Tibial nerve (tissue), 4 donors: Measurements from ENCODE around the gene GPRIN2. TPM values are rescaled to one million over a fixed set of nuclear protein-coding genes. Genes with fewer than 3 reads are reported as not detected.
A peak's percentile ranks its signal among the peaks of the same experiment; 100 is the strongest.
"Not testable (repeated sequence)": the region's sequence is repeated elsewhere in the genome, so short reads cannot be mapped to it uniquely, and the experiment has no call there.

Source experiments
- DNase-seq, 2 donors: peaks; one replicate each; pipeline ENCODE4 v3.0.0-alpha.2; 2019; ENCODE audit warnings: low spot score in 2 of 2
- H3K27ac ChIP-seq, 4 donors: fragments of 200-600 bp; sonication (generic) in 3 of 4; one replicate each; pipeline ENCODE4 v1.5.1; 2017 to 2019; ENCODE audit warnings: mild to moderate bottlenecking in 1 of 4
- H3K27me3 ChIP-seq, 2 donors: fragments of 200-600 bp; sonication (generic) in 1 of 2; one replicate each; pipeline versions ENCODE4 v1.5.1 to v1.6.0; 2017 to 2019
- H3K36me3 ChIP-seq, 3 donors: fragments of 200-600 bp; sonication (generic); one replicate each; pipeline ENCODE4 v1.5.1; 2018 to 2019
- H3K4me1 ChIP-seq, 4 donors: fragments of 200-600 bp; sonication (generic) in 3 of 4; one replicate each; pipeline ENCODE4 v1.5.1; 2017 to 2019
- H3K4me3 ChIP-seq, 4 donors: fragments of 200-600 bp; sonication (generic) in 3 of 4; one replicate each; pipeline ENCODE4 v1.5.1; 2017 to 2019; ENCODE audit warnings: mild to moderate bottlenecking in 1 of 4, moderate library complexity in 1 of 4
- H3K9me3 ChIP-seq, 4 donors: fragments of 200-600 bp; sonication (generic) in 3 of 4; one replicate each; pipeline ENCODE4 v1.5.1; 2017 to 2019
- EP300 ChIP-seq, 2 donors: sonication (generic); formaldehyde crosslinking; IDR thresholded peaks; one replicate each; pipeline ENCODE4 v1.6.1; 2017; ENCODE audit warnings: antibody characterized with exemption in 2 of 2, mild to moderate bottlenecking in 1 of 2
- POLR2A ChIP-seq, 2 donors: fragments of 450-650 bp; IDR thresholded peaks; one replicate each; pipeline ENCODE4 v1.6.1; 2017; ENCODE audit warnings: antibody characterized with exemption in 2 of 2, mild to moderate bottlenecking in 2 of 2, moderate library complexity in 2 of 2
- WGBS, 2 donors: methylation state at CpG; one replicate each; pipeline ENCODE4 v1.1.5; 2018; 5-methylcytosine and 5-hydroxymethylcytosine counted together
- total RNA-seq, 4 donors: library from RNA; depleted of rRNA; stranded (reverse); fragments of >200 nt; gene quantifications; one replicate each; pipeline ENCODE4 v1.1.0, GENCODE V29; 2016
- TF ChIP-seq, protein P1 (sequence below), 5 experiments: fragments of 200-600 bp in 3 of 5; fragments of 450-650 bp in 2 of 5; sonication (generic) in 3 of 5; IDR thresholded peaks; one replicate each; pipeline ENCODE4 v1.5.1; 2016 to 2019; ENCODE audit warnings: antibody characterized with exemption in 5 of 5, mild to moderate bottlenecking in 3 of 5, moderate library complexity in 2 of 5

GPRIN2 gene
- total RNA-seq, 4 donors from 2014 or later = 0.98 to 2.8 (median 2.3) TPM

- H3K9me3 ChIP-seq = no peaks in the 10 kb centered on the region
- no peak overlapping the region for H3K27ac ChIP-seq
- H3K4me1 ChIP-seq = no peaks in the 10 kb centered on the region
- H3K4me3 ChIP-seq = no peak overlapping the region
- H3K27me3 ChIP-seq = no peaks in the 10 kb centered on the region
- TF ChIP-seq POLR2A (IDR thresholded peaks at IDR 0.05) (no peak), EP300 (IDR thresholded peaks at IDR 0.05) (no peak)
- TF ChIP-seq, protein P1, sequence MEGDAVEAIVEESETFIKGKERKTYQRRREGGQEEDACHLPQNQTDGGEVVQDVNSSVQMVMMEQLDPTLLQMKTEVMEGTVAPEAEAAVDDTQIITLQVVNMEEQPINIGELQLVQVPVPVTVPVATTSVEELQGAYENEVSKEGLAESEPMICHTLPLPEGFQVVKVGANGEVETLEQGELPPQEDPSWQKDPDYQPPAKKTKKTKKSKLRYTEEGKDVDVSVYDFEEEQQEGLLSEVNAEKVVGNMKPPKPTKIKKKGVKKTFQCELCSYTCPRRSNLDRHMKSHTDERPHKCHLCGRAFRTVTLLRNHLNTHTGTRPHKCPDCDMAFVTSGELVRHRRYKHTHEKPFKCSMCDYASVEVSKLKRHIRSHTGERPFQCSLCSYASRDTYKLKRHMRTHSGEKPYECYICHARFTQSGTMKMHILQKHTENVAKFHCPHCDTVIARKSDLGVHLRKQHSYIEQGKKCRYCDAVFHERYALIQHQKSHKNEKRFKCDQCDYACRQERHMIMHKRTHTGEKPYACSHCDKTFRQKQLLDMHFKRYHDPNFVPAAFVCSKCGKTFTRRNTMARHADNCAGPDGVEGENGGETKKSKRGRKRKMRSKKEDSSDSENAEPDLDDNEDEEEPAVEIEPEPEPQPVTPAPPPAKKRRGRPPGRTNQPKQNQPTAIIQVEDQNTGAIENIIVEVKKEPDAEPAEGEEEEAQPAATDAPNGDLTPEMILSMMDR (IDR thresholded peaks at IDR 0.05) = no peak
- DNase-seq = no peak
- H3K36me3 ChIP-seq = no peaks in the 10 kb centered on the region
These were observed 41.1 kb downstream of the GPRIN2 start for GRCh38 chr10:46515366-46515765.

- Histone ChIP-seq H3K27ac (no peak overlapping the region), H3K4me1 (no peaks in the 10 kb centered on the region), H3K4me3 (no peak overlapping the region), H3K27me3 (no peaks in the 10 kb centered on the region), H3K9me3 (no peaks in the 10 kb centered on the region), H3K36me3 (no peaks in the 10 kb centered on the region)
- no peak for TF ChIP-seq POLR2A (IDR thresholded peaks at IDR 0.05)
- WGBS, 2 donors = 79 to 88% methylated on average over 3 of the region's 3 CpGs
- DNase-seq = no peak
These were observed 41.6 kb downstream of the GPRIN2 start for GRCh38 chr10:46514899-46515298.

DNA sequence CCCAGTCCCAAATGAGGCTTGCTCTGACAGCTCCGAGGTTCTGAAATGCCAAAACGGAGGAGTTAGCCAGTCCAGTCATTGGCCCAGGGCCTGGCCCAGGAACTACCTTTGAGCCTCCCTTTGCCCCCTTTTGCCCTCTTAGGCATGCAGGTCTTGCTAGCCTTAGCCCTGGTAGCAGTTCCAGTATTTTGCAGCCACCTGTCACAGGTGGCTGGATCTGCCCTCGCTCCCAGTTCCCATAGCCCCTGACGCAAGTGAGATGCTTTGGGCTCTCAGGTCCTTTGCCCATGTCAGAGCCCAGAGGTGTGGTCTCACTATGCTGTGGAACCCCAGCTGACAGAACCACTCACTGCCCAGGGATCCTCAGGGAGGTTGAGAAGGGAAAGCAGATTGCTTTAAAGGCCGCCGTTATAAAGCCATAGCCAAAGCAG is 42.0 kb downstream of the GPRIN2 start:
- 72 to 75% methylated on average over 6 of the region's 6 CpGs for WGBS, 2 donors

GRCh38 chr10:46513333-46513732 is 43.1 kb downstream of the GPRIN2 start:
- H3K4me1 ChIP-seq, H3K27me3 ChIP-seq, H3K4me3 ChIP-seq, H3K9me3 ChIP-seq, H3K27ac ChIP-seq, H3K36me3 ChIP-seq, DNase-seq: not testable (repeated sequence)
- no CpG with 5 or more reads among the region's 8 CpGs for WGBS, 2 donors

More for the DNA sequence above, 42.0 kb downstream of the GPRIN2 start:
- Histone ChIP-seq H3K4me3 (no peak overlapping the region), H3K27ac (no peak overlapping the region), H3K36me3 (no peaks in the 10 kb centered on the region), H3K4me1 (no peaks in the 10 kb centered on the region), H3K27me3 (no peaks in the 10 kb centered on the region), H3K9me3 (no peaks in the 10 kb centered on the region)
- DNase-seq = peak in 1 of 2 donors; percentile 4
- TF ChIP-seq POLR2A (IDR thresholded peaks at IDR 0.05) = no peak
- TF ChIP-seq EP300 (IDR thresholded peaks at IDR 0.05) = no peak
- TF ChIP-seq, protein P1 (IDR thresholded peaks at IDR 0.05) = no peak

DNA sequence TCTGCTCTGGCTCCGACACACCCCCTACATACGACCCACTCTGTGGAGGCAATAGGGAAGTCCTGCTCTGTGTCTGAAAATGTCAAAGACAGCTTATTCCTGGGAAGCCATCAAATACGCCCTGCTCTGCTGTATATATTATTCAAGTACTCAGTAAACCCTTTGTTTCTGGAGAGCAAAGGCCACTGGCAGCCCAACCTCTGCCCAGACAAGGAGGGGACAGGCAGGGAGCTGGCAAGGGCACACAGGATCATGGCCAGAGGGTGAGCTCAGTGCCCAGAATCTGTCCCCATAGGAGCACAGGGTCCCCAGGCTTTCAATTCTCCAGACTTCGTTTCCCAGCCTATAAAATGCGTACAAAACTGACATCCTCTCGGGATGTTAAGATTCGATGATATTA is 43.7 kb downstream of the GPRIN2 start:
- not testable (repeated sequence) for H3K9me3 ChIP-seq, H3K36me3 ChIP-seq, H3K27ac ChIP-seq, H3K27me3 ChIP-seq, DNase-seq, H3K4me3 ChIP-seq, H3K4me1 ChIP-seq
- 48% methylated on average over 3 of the region's 7 CpGs; no CpG with 5 or more reads in 1 of the 2 donors for WGBS, 2 donors

DNA sequence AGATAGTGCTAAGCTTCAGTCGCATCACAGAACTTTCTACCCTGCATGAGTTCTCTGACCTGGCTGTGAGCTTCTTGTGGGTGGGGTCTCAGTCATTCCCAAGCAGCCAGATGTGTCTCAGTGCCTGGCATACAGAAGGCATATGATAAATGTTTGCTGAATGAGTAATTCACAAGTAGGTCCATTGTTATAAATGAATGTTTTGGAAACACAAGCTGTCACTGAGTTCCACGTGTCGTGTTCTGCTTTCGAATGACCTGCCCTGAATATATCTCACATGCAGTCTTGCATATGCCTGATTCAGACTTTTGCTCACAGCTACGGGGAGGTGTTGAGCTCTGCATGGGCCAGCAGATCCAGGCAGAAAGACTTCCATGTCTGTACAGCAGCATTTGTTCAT is 44.5 kb downstream of the GPRIN2 start:
- not testable (repeated sequence) for H3K27me3 ChIP-seq, H3K4me3 ChIP-seq, DNase-seq, H3K4me1 ChIP-seq, H3K36me3 ChIP-seq, H3K27ac ChIP-seq, H3K9me3 ChIP-seq
- WGBS, 2 donors = no CpG with 5 or more reads among the region's 5 CpGs

Other genes with a start within 250 kb of the GPRIN2 start
- gene ANXA8L1, start 180.9 kb downstream of the GPRIN2 start, total RNA-seq = 1 to 10 TPM in 3 of 4 donors, not detected in 1; 7.3 to 9.0 (median 8.6) TPM
- gene NPY4R, start 90.7 kb downstream of the GPRIN2 start, total RNA-seq = under 1 TPM in 1 of 4 donors, not detected in 3; 0.63 TPM
- gene SYT15, start 22.5 kb upstream of the GPRIN2 start, total RNA-seq = 10 to 100 TPM in 1 of 4 donors, 1 to 10 TPM in 3; 4.2 to 11.0 (median 6.9) TPM